ENCODE measurements around the gene ZNF143.

The ZNF143 gene

GRCh38 chr11:9575260-9576240, 114.7 kb downstream of the ZNF143 start:
- DNase-seq = peak; percentile 50

GRCh38 chr11:9576701-9577381, 116.0 kb downstream of the ZNF143 start:
- DNase-seq = no peak

- no peak for DNase-seq
Observed at GRCh38 chr11:9577556-9577955, 116.7 kb downstream of the ZNF143 start.

Measured in NCI-H748 treated with DMSO at 0.1 percent for 48 hours (cell line).